Measurements from ENCODE around the gene PAQR9.

Gene PAQR9

DNA sequence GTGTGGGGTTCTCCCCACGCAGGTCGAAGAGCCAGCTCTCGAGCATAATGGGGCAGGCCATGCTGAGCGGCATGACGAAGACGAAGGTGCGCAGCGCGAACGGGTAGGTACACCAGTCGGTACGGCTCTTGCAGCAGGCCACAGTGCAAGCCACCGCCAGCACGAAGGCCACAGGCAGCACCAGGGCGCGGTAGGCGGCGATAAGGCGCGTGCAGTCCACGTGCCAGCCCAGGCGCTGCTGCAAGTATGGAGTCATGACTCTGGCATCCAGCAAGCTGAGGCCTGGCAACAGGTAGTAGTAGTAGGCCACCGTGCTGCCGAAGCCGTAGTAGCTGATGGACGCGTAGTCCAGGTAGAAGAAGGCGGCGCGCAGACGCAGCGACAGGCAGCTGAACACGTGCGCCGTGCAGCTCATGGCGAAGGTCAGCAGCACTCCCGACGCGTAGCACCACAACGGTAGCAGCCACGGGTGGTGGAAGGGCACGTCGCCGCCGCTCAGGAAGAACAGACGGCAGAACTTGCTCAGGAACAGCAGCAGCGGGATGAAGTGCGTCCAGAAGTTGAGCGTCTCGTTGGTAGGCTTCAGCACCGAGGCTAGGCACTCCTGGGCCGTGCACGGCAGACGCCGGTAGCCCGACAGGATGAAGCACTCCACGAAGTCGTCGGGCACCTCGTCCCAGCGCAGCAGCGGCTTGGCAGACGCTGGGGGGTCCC lies 797 bp downstream of the PAQR9 start:
- WGBS (ENCODE audit: extremely low coverage, insufficient coverage, low lambda C conversion rate), result no CpG with 5 or more reads among the region's 63 CpGs
- peak; percentile 52 for DNase-seq
- H3K4me1 ChIP-seq (ENCODE audit: control insufficient read depth, low read depth, low read length), result no peaks in the 10 kb centered on the region
- H3K18ac ChIP-seq (ENCODE audit: low read length), result peak overlapping the region; percentile 81
- peak overlapping the region; percentile 51 for H3K9ac ChIP-seq (ENCODE audit: low read length)
- H3K79me1 ChIP-seq (ENCODE audit: low read length), result no peaks in the 10 kb centered on the region
- H3K56ac ChIP-seq (ENCODE audit: low read length), result peak overlapping the region; percentile 79
- H3K4ac ChIP-seq (ENCODE audit: low read depth, low read length), result no peak overlapping the region
- peak overlapping the region; percentile 40 for H2AK5ac ChIP-seq (ENCODE audit: low read length)
- no peak overlapping the region for H4K8ac ChIP-seq (ENCODE audit: low read depth, low read length)
- H4K5ac ChIP-seq (ENCODE audit: low read length), result no peak overlapping the region
- H2BK120ac ChIP-seq (ENCODE audit: low read depth, low read length), result no peak overlapping the region
- no peak overlapping the region for H2BK15ac ChIP-seq (replicated peaks; ENCODE audit: low read depth)
- H3K4me2 ChIP-seq (ENCODE audit: low read length), result peak overlapping the region; percentile 56
- H2BK5ac ChIP-seq (ENCODE audit: low read length), result no peak overlapping the region
- H3K4me3 ChIP-seq (ENCODE audit: low read length), result no peak overlapping the region
- no peaks in the 10 kb centered on the region for H3K36me3 ChIP-seq (ENCODE audit: control insufficient read depth, insufficient read depth, low read length)
- H3K27me3 ChIP-seq (ENCODE audit: insufficient read depth, low read length, poor library complexity), result peaks cover 6% of the 10 kb centered on the region
- H3K79me2 ChIP-seq (ENCODE audit: control insufficient read depth, insufficient read depth, low read length), result no peaks in the 10 kb centered on the region
- peak overlapping the region; percentile 81 for H3K23ac ChIP-seq (ENCODE audit: low read length)
- no peak overlapping the region for H3K27ac ChIP-seq (ENCODE audit: low read depth, low read length)

- Histone ChIP-seq H3K9ac (ENCODE audit: low read length) (no peak overlapping the region), H3K79me1 (ENCODE audit: low read length) (no peaks in the 10 kb centered on the region), H2BK15ac (replicated peaks; ENCODE audit: low read depth) (no peak overlapping the region), H3K79me2 (ENCODE audit: control insufficient read depth, insufficient read depth, low read length) (no peaks in the 10 kb centered on the region), H3K4me1 (ENCODE audit: control insufficient read depth, low read depth, low read length) (no peaks in the 10 kb centered on the region), H2AK5ac (ENCODE audit: low read length) (no peak overlapping the region), H4K5ac (ENCODE audit: low read length) (no peak overlapping the region), H3K27me3 (ENCODE audit: insufficient read depth, low read length, poor library complexity) (peaks cover 6% of the 10 kb centered on the region), H3K4ac (ENCODE audit: low read depth, low read length) (no peak overlapping the region), H3K27ac (ENCODE audit: low read depth, low read length) (no peak overlapping the region), H2BK5ac (ENCODE audit: low read length) (no peak overlapping the region), H3K56ac (ENCODE audit: low read length) (no peak overlapping the region), H3K23ac (ENCODE audit: low read length) (no peak overlapping the region), H3K4me3 (ENCODE audit: low read length) (no peak overlapping the region), H3K18ac (ENCODE audit: low read length) (no peak overlapping the region), H4K8ac (ENCODE audit: low read depth, low read length) (no peak overlapping the region), H2BK120ac (ENCODE audit: low read depth, low read length) (no peak overlapping the region), H3K4me2 (ENCODE audit: low read length) (no peak overlapping the region), H3K36me3 (ENCODE audit: control insufficient read depth, insufficient read depth, low read length) (no peaks in the 10 kb centered on the region)
- no CpG with 5 or more reads among the region's 19 CpGs for WGBS (ENCODE audit: extremely low coverage, insufficient coverage, low lambda C conversion rate)
- no peak for DNase-seq
Observed at GRCh38 chr3:142962175-142962519, 1.3 kb downstream of the PAQR9 start.

DNA sequence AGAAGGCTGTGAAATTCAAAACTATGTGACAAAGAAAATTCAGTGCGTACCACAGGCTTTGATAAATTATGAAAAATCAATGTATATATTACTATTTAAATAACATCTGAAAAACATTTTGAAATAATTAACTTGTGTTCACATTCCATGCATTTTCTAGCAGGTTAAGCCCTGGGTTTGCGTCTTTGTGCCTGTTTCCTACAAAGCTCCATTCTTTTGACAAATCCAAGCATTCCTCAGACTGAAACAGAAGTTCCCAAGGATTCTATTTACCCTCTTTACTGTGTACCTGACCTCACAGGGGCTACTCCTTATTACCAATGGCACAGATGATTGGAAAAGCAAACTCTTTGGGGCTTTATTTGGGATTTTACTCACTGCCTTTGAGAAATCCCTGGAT lies 1.9 kb downstream of the PAQR9 start:
- H3K79me2 ChIP-seq (ENCODE audit: control insufficient read depth, insufficient read depth, low read length), result no peaks in the 10 kb centered on the region
- no CpG with 5 or more reads among the region's 2 CpGs for WGBS (ENCODE audit: extremely low coverage, insufficient coverage, low lambda C conversion rate)
- H3K4me2 ChIP-seq (ENCODE audit: low read length), result no peak overlapping the region
- H3K4ac ChIP-seq (ENCODE audit: low read depth, low read length), result no peak overlapping the region
- no peak overlapping the region for H3K23ac ChIP-seq (ENCODE audit: low read length)
- H2BK120ac ChIP-seq (ENCODE audit: low read depth, low read length), result no peak overlapping the region
- H4K5ac ChIP-seq (ENCODE audit: low read length), result no peak overlapping the region
- no peak overlapping the region for H4K8ac ChIP-seq (ENCODE audit: low read depth, low read length)
- no peak overlapping the region for H3K9ac ChIP-seq (ENCODE audit: low read length)
- H3K27me3 ChIP-seq (ENCODE audit: insufficient read depth, low read length, poor library complexity), result peaks cover 8% of the 10 kb centered on the region
- H3K27ac ChIP-seq (ENCODE audit: low read depth, low read length), result no peak overlapping the region
- H2AK5ac ChIP-seq (ENCODE audit: low read length), result no peak overlapping the region
- no peaks in the 10 kb centered on the region for H3K79me1 ChIP-seq (ENCODE audit: low read length)
- H3K36me3 ChIP-seq (ENCODE audit: control insufficient read depth, insufficient read depth, low read length), result no peaks in the 10 kb centered on the region
- H3K4me1 ChIP-seq (ENCODE audit: control insufficient read depth, low read depth, low read length), result no peaks in the 10 kb centered on the region
- no peak overlapping the region for H2BK15ac ChIP-seq (replicated peaks; ENCODE audit: low read depth)
- H2BK5ac ChIP-seq (ENCODE audit: low read length), result no peak overlapping the region
- no peak overlapping the region for H3K56ac ChIP-seq (ENCODE audit: low read length)
- no peak overlapping the region for H3K4me3 ChIP-seq (ENCODE audit: low read length)
- no peak for DNase-seq
- H3K18ac ChIP-seq (ENCODE audit: low read length), result no peak overlapping the region

GRCh38 chr3:142960322-142960850 lies 3.1 kb downstream of the PAQR9 start:
- Histone ChIP-seq H3K79me1 (ENCODE audit: low read length) (no peaks in the 10 kb centered on the region), H3K9ac (ENCODE audit: low read length) (no peak overlapping the region), H2BK15ac (replicated peaks; ENCODE audit: low read depth) (no peak overlapping the region), H4K8ac (ENCODE audit: low read depth, low read length) (no peak overlapping the region), H3K4me1 (ENCODE audit: control insufficient read depth, low read depth, low read length) (no peaks in the 10 kb centered on the region), H4K5ac (ENCODE audit: low read length) (no peak overlapping the region), H3K18ac (ENCODE audit: low read length) (no peak overlapping the region), H3K4ac (ENCODE audit: low read depth, low read length) (no peak overlapping the region), H2AK5ac (ENCODE audit: low read length) (no peak overlapping the region), H3K27me3 (ENCODE audit: insufficient read depth, low read length, poor library complexity) (peaks cover 8% of the 10 kb centered on the region), H3K56ac (ENCODE audit: low read length) (no peak overlapping the region), H2BK120ac (ENCODE audit: low read depth, low read length) (no peak overlapping the region), H3K36me3 (ENCODE audit: control insufficient read depth, insufficient read depth, low read length) (no peaks in the 10 kb centered on the region), H3K4me2 (ENCODE audit: low read length) (no peak overlapping the region), H3K23ac (ENCODE audit: low read length) (no peak overlapping the region), H3K4me3 (ENCODE audit: low read length) (no peak overlapping the region), H3K27ac (ENCODE audit: low read depth, low read length) (no peak overlapping the region), H2BK5ac (ENCODE audit: low read length) (no peak overlapping the region), H3K79me2 (ENCODE audit: control insufficient read depth, insufficient read depth, low read length) (no peaks in the 10 kb centered on the region)
- DNase-seq, result no peak
- no CpG with 5 or more reads among the region's 1 CpG for WGBS (ENCODE audit: extremely low coverage, insufficient coverage, low lambda C conversion rate)

- H3K4me3 ChIP-seq (ENCODE audit: low read length), result no peak overlapping the region
- no peak overlapping the region for H4K5ac ChIP-seq (ENCODE audit: low read length)
- no peak overlapping the region for H3K56ac ChIP-seq (ENCODE audit: low read length)
- no peaks in the 10 kb centered on the region for H3K79me1 ChIP-seq (ENCODE audit: low read length)
- no peak for DNase-seq
- no peak overlapping the region for H4K8ac ChIP-seq (ENCODE audit: low read depth, low read length)
- no peak overlapping the region for H3K27ac ChIP-seq (ENCODE audit: low read depth, low read length)
- no peaks in the 10 kb centered on the region for H3K79me2 ChIP-seq (ENCODE audit: control insufficient read depth, insufficient read depth, low read length)
- H2BK120ac ChIP-seq (ENCODE audit: low read depth, low read length), result no peak overlapping the region
- no peaks in the 10 kb centered on the region for H3K4me1 ChIP-seq (ENCODE audit: control insufficient read depth, low read depth, low read length)
- H3K4ac ChIP-seq (ENCODE audit: low read depth, low read length), result no peak overlapping the region
- no CpG with 5 or more reads among the region's 6 CpGs for whole genome bisulfite sequencing (ENCODE audit: extremely low coverage, insufficient coverage, low lambda C conversion rate)
- H2BK15ac ChIP-seq (replicated peaks; ENCODE audit: low read depth), result no peak overlapping the region
- no peak overlapping the region for H3K4me2 ChIP-seq (ENCODE audit: low read length)
- H3K36me3 ChIP-seq (ENCODE audit: control insufficient read depth, insufficient read depth, low read length), result no peaks in the 10 kb centered on the region
- H3K23ac ChIP-seq (ENCODE audit: low read length), result no peak overlapping the region
- no peak overlapping the region for H3K18ac ChIP-seq (ENCODE audit: low read length)
- peaks cover 5% of the 10 kb centered on the region for H3K27me3 ChIP-seq (ENCODE audit: insufficient read depth, low read length, poor library complexity)
- no peak overlapping the region for H2AK5ac ChIP-seq (ENCODE audit: low read length)
- H3K9ac ChIP-seq (ENCODE audit: low read length), result no peak overlapping the region
- no peak overlapping the region for H2BK5ac ChIP-seq (ENCODE audit: low read length)
Observed at GRCh38 chr3:142958707-142959106, 4.8 kb downstream of the PAQR9 start.

GRCh38 chr3:142953443-142953842 lies 10.0 kb downstream of the PAQR9 start:
- Histone ChIP-seq H4K5ac (ENCODE audit: low read length) (no peak overlapping the region), H3K27ac (ENCODE audit: low read depth, low read length) (no peak overlapping the region), H3K9ac (ENCODE audit: low read length) (no peak overlapping the region), H3K36me3 (ENCODE audit: control insufficient read depth, insufficient read depth, low read length) (no peaks in the 10 kb centered on the region), H3K4me1 (ENCODE audit: control insufficient read depth, low read depth, low read length) (no peaks in the 10 kb centered on the region), H3K27me3 (ENCODE audit: insufficient read depth, low read length, poor library complexity) (peaks cover 2% of the 10 kb centered on the region), H3K56ac (ENCODE audit: low read length) (no peak overlapping the region), H2AK5ac (ENCODE audit: low read length) (no peak overlapping the region), H3K4ac (ENCODE audit: low read depth, low read length) (no peak overlapping the region), H2BK5ac (ENCODE audit: low read length) (no peak overlapping the region), H3K23ac (ENCODE audit: low read length) (no peak overlapping the region), H3K4me3 (ENCODE audit: low read length) (no peak overlapping the region), H3K79me1 (ENCODE audit: low read length) (no peaks in the 10 kb centered on the region), H2BK120ac (ENCODE audit: low read depth, low read length) (no peak overlapping the region), H4K8ac (ENCODE audit: low read depth, low read length) (no peak overlapping the region), H3K18ac (ENCODE audit: low read length) (no peak overlapping the region), H3K79me2 (ENCODE audit: control insufficient read depth, insufficient read depth, low read length) (no peaks in the 10 kb centered on the region), H2BK15ac (replicated peaks; ENCODE audit: low read depth) (no peak overlapping the region), H3K4me2 (ENCODE audit: low read length) (no peak overlapping the region)
- no peak for DNase-seq
- no CpG with 5 or more reads among the region's 3 CpGs for WGBS (ENCODE audit: extremely low coverage, insufficient coverage, low lambda C conversion rate)
